H1 (cell line): ENCODE measurements around the gene TAC4.
A peak's percentile ranks its signal among the peaks of the same experiment; 100 is the strongest.

Source experiments
- BCL11A ChIP-seq, 2 experiments: IDR thresholded peaks; one replicate each; pipeline ENCODE4 v1.6.1; 2011; ENCODE audit warnings: low read depth in 2 of 2, low read length in 2 of 2, mild to moderate bottlenecking in 2 of 2
- CBX8 ChIP-seq: fragments of 300-800, 300-1000 bp; sonication (generic); IDR thresholded peaks from 2 replicates; pipeline ENCODE4 v1.7.1; 2016; ENCODE audit warnings: low read depth, low read length, borderline replicate concordance
- EP300 ChIP-seq, 2 experiments: IDR thresholded peaks; 1 replicate in 1 of 2; 2 replicates in 1 of 2; pipeline ENCODE4 v1.6.1; 2011 to 2012; ENCODE audit warnings: low read depth in 2 of 2, low read length in 2 of 2, mild to moderate bottlenecking in 2 of 2, borderline replicate concordance in 1 of 2, inconsistent platforms in 1 of 2, moderate library complexity in 1 of 2
- EZH2 ChIP-seq: fragments of 200-600 bp; sonication (generic); IDR thresholded peaks from 2 replicates; pipeline ENCODE4 v1.7.1; 2012; ENCODE audit warnings: low read depth, mild to moderate bottlenecking, moderate library complexity, low read length, inconsistent platforms; ENCODE audit not compliant: severe bottlenecking
- FOSL1 ChIP-seq: IDR thresholded peaks from 2 replicates; pipeline ENCODE4 v1.6.1; 2011; ENCODE audit warnings: mild to moderate bottlenecking, low read depth, low read length, moderate library complexity; ENCODE audit not compliant: insufficient read depth
- JUN ChIP-seq: IDR thresholded peaks from 2 replicates; pipeline ENCODE4 v1.6.1; 2011; ENCODE audit warnings: low read depth, mild to moderate bottlenecking, improper control_type of control experiment, low read length
- KDM1A ChIP-seq: fragments of 200-600, 300-600 bp; sonication (generic); IDR thresholded peaks from 2 replicates; pipeline ENCODE4 v1.7.1; 2016; ENCODE audit warnings: mild to moderate bottlenecking, low read length, borderline replicate concordance
- POLR2A ChIP-seq, 2 experiments: IDR thresholded peaks; 1 replicate in 1 of 2; 2 replicates in 1 of 2; pipeline ENCODE4 v1.6.1; 2011; ENCODE audit warnings: low read depth in 2 of 2, low read length in 2 of 2, mild to moderate bottlenecking in 2 of 2; ENCODE audit errors: control extremely low read depth in 1 of 2
- RBBP5 ChIP-seq: IDR thresholded peaks from 2 replicates; pipeline ENCODE4 v1.7.1; 2012; ENCODE audit warnings: low read depth, mild to moderate bottlenecking, inconsistent platforms, low read length, moderate library complexity, borderline replicate concordance
- RNF2 ChIP-seq: fragments of 200-900, 300-1000 bp; sonication (generic); IDR thresholded peaks from 2 replicates; pipeline ENCODE4 v1.7.1; 2016; ENCODE audit warnings: borderline replicate concordance, low read depth, mild to moderate bottlenecking, antibody characterized with exemption, low read length; ENCODE audit not compliant: poor library complexity, severe bottlenecking; ENCODE audit errors: missing control alignments
- SIN3A ChIP-seq, 2 experiments: IDR thresholded peaks in 1 of 2; conservative IDR thresholded peaks in 1 of 2; 2 replicates each; pipeline ENCODE4 v1.6.1; 2011 to 2012; ENCODE audit warnings: low read length in 2 of 2, improper control_type of control experiment in 1 of 2, low read depth in 1 of 2, mild to moderate bottlenecking in 1 of 2
- ZNF274 ChIP-seq: IDR thresholded peaks from 2 replicates; pipeline ENCODE4 v1.7.0; 2012; ENCODE audit warnings: low read length, borderline replicate concordance; ENCODE audit errors: extremely low read depth
- TF ChIP-seq, protein P1 (sequence below), 3 experiments: IDR thresholded peaks; 1 replicate in 2 of 3; 2 replicates in 1 of 3; pipeline versions ENCODE4 v1.5.1 to v1.6.1; 2011; ENCODE audit warnings: low read length in 3 of 3, mild to moderate bottlenecking in 3 of 3, inconsistent platforms in 2 of 3, low read depth in 1 of 3, moderate library complexity in 1 of 3; ENCODE audit not compliant: insufficient read depth in 1 of 3; ENCODE audit errors: control extremely low read depth in 1 of 3
- TF ChIP-seq, protein P2 (sequence below): IDR thresholded peaks from 2 replicates; pipeline ENCODE4 v1.6.1; 2012; ENCODE audit warnings: inconsistent platforms

DNA sequence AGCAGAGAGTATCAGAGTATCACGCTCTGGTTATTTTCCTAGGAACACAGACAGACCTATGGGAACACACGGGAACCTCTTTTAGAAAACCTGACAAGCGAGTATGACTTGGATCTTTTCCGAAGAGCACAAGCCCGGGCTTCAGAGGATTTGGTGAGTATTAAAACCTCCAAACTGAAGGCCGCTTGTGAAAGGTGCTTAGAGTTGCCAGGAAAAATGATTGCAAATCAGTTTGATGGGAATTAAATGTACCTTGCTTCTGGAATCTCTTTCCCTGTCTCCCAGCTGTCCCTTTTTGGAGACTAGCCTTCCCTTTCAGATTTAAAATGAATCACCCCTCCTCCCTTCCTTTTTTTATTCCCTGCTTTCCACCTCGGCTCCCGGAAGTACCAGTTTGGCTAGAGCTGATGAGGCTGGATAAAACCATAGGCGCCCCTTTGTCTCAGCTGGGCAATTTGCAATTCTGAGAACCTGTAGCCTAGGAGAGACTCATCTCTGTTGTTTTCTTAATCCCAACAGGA lies 32.0 kb downstream of the TAC4 start:
- peak in 1 of 2 experiments; percentile 39; a peak in 1 of 3 replicates for TF ChIP-seq POLR2A (IDR thresholded peaks at IDR 0.05; ENCODE audit: control extremely low read depth in 1 of 2, low read depth in 2 of 2, low read length in 2 of 2)
- TF ChIP-seq, protein P1, sequence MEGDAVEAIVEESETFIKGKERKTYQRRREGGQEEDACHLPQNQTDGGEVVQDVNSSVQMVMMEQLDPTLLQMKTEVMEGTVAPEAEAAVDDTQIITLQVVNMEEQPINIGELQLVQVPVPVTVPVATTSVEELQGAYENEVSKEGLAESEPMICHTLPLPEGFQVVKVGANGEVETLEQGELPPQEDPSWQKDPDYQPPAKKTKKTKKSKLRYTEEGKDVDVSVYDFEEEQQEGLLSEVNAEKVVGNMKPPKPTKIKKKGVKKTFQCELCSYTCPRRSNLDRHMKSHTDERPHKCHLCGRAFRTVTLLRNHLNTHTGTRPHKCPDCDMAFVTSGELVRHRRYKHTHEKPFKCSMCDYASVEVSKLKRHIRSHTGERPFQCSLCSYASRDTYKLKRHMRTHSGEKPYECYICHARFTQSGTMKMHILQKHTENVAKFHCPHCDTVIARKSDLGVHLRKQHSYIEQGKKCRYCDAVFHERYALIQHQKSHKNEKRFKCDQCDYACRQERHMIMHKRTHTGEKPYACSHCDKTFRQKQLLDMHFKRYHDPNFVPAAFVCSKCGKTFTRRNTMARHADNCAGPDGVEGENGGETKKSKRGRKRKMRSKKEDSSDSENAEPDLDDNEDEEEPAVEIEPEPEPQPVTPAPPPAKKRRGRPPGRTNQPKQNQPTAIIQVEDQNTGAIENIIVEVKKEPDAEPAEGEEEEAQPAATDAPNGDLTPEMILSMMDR (IDR thresholded peaks at IDR 0.05; ENCODE audit: control extremely low read depth in 1 of 3, insufficient read depth in 1 of 3, low read depth in 1 of 3, low read length in 3 of 3): no peak
- TF ChIP-seq JUN: no peak
- TF ChIP-seq, protein P2, sequence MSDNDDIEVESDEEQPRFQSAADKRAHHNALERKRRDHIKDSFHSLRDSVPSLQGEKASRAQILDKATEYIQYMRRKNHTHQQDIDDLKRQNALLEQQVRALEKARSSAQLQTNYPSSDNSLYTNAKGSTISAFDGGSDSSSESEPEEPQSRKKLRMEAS: no peak
- no peak for TF ChIP-seq CBX8
- TF ChIP-seq SIN3A (conservative IDR thresholded peaks at IDR 0.05 in 1 of 2, IDR thresholded peaks at IDR 0.05 in 1 of 2; ENCODE audit: low read depth in 1 of 2, low read length in 2 of 2): peak in 1 of 2 experiments; percentile 64; a peak in 2 of 4 replicates
- no peak for TF ChIP-seq EZH2
- no peak for TF ChIP-seq RNF2
- TF ChIP-seq RBBP5: no peak
- peak in 1 of 2 experiments; percentile 44; a peak in 1 of 3 replicates for TF ChIP-seq EP300 (IDR thresholded peaks at IDR 0.05; ENCODE audit: borderline replicate concordance in 1 of 2, low read depth in 2 of 2, low read length in 2 of 2)
- TF ChIP-seq KDM1A: no peak
- no peak for TF ChIP-seq BCL11A (IDR thresholded peaks at IDR 0.05; ENCODE audit: low read depth in 2 of 2, low read length in 2 of 2)
- no peak for TF ChIP-seq FOSL1
- no peak for TF ChIP-seq ZNF274
